Urinary bladder (tissue), 4 donors: ENCODE results near the gene FXYD7. TPM values are rescaled to one million over a fixed set of nuclear protein-coding genes. Genes with fewer than 3 reads are reported as not detected.
"Not testable (repeated sequence)": the region's sequence is repeated elsewhere in the genome, so short reads cannot be mapped to it uniquely, and the experiment has no call there.

Experiments
- DNase-seq: peaks from one replicate; pipeline ENCODE4 v3.0.0-alpha.2; 2015; ENCODE audit errors: extremely low spot score
- H3K27ac ChIP-seq: one replicate; pipeline ENCODE4 v1.5.1; 2013; ENCODE audit warnings: low read depth, mild to moderate bottlenecking, moderate library complexity
- H3K36me3 ChIP-seq: one replicate; pipeline ENCODE4 v1.6.1; 2013; ENCODE audit warnings: mild to moderate bottlenecking, moderate library complexity; ENCODE audit not compliant: insufficient read depth
- H3K4me1 ChIP-seq: one replicate; pipeline ENCODE4 v1.6.1; 2013; ENCODE audit warnings: mild to moderate bottlenecking, moderate library complexity; ENCODE audit not compliant: insufficient read depth
- H3K4me3 ChIP-seq: one replicate; pipeline ENCODE4 v1.5.1; 2013; ENCODE audit warnings: low read depth, low read length
- WGBS: extraction: QIAGEN DNeasy Blood & Tissue Kit; methylation state at CpG from one replicate; pipeline ENCODE4 v1.1.7; 2013; 5-methylcytosine and 5-hydroxymethylcytosine counted together
- polyA plus RNA-seq: library from polyadenylated mRNA; stranded (reverse); fragments of 200-250 nt; gene quantifications from one replicate; pipeline ENCODE4 v1.2.3, GENCODE V29; 2013
- small RNA-seq: library from RNA; depleted of rRNA; stranded (forward); fragments of <200 nt; gene quantifications from one replicate; pipeline ENCODE3, GENCODE V24; 2014
- total RNA-seq: library from RNA; depleted of rRNA; stranded (reverse); fragments of >200 nt; gene quantifications from one replicate; pipeline ENCODE4 v1.2.3, GENCODE V29; 2014
- donor health status: healthy with polysubstance abuse.
- donor health status: healthy.

Gene FXYD7
- total and polyA plus RNA-seq, 2 donors: 0.26 to 0.57 TPM

- Histone ChIP-seq H3K4me3 (no peak overlapping the region), H3K36me3 (no peaks in the 10 kb centered on the region), H3K4me1 (no peaks in the 10 kb centered on the region), H3K27ac (no peak overlapping the region)
- no peak for DNase-seq
- 81% methylated on average over 1 of the region's 1 CpG for WGBS
Observed at GRCh38 chr19:35184267-35184666, 41.2 kb downstream of the FXYD7 start.

GRCh38 chr19:35184884-35185283 lies 41.8 kb downstream of the FXYD7 start:
- Histone ChIP-seq H3K4me1 (no peaks in the 10 kb centered on the region), H3K4me3 (no peak overlapping the region), H3K27ac (no peak overlapping the region), H3K36me3 (no peaks in the 10 kb centered on the region)
- whole genome bisulfite sequencing: 75% methylated on average over 2 of the region's 2 CpGs
- DNase-seq: no peak

GRCh38 chr19:35194012-35194984 lies 51.2 kb downstream of the FXYD7 start:
- no peak for DNase-seq
- Histone ChIP-seq H3K4me3 (no peak overlapping the region), H3K27ac (no peak overlapping the region), H3K36me3 (no peaks in the 10 kb centered on the region), H3K4me1 (no peaks in the 10 kb centered on the region)
- WGBS: 79% methylated on average over 9 of the region's 9 CpGs

- no peak for DNase-seq
- 27% methylated on average over 2 of the region's 2 CpGs for WGBS
- H3K27ac ChIP-seq: no peak overlapping the region
- no peaks in the 10 kb centered on the region for H3K36me3 ChIP-seq
- H3K4me1 ChIP-seq: no peaks in the 10 kb centered on the region
- H3K4me3 ChIP-seq: no peak overlapping the region
Observed at GRCh38 chr19:35195830-35196229, 52.8 kb downstream of the FXYD7 start.

GRCh38 chr19:35196861-35197260 lies 53.8 kb downstream of the FXYD7 start:
- not testable (repeated sequence) for H3K4me3 ChIP-seq, DNase-seq, H3K27ac ChIP-seq, H3K36me3 ChIP-seq, H3K4me1 ChIP-seq
- 75% methylated on average over 6 of the region's 6 CpGs for WGBS

GRCh38 chr19:35199481-35199880 lies 56.4 kb downstream of the FXYD7 start:
- DNase-seq: no peak
- WGBS: 54% methylated on average over 2 of the region's 2 CpGs
- Histone ChIP-seq H3K4me1 (no peaks in the 10 kb centered on the region), H3K27ac (no peak overlapping the region), H3K36me3 (no peaks in the 10 kb centered on the region), H3K4me3 (no peak overlapping the region)

GRCh38 chr19:35202722-35203688 lies 60.0 kb downstream of the FXYD7 start:
- no peaks in the 10 kb centered on the region for H3K4me1 ChIP-seq
- no peak for DNase-seq
- H3K27ac ChIP-seq: no peak overlapping the region
- H3K36me3 ChIP-seq: no peaks in the 10 kb centered on the region
- WGBS: 68% methylated on average over 4 of the region's 4 CpGs
- H3K4me3 ChIP-seq: no peak overlapping the region

Small RNA genes within 50 kb of the gene (small RNA-seq; reads per million reads assigned to genes)
- not detected for gene AC020907.2

Other genes with a start within 250 kb of the FXYD7 start
- gene ZNF30, start 216.4 kb upstream of the FXYD7 start, total RNA-seq: 5.2 TPM
- 2.2 TPM for gene ZNF30, start 216.4 kb upstream of the FXYD7 start, polyA plus RNA-seq
- 12.5 TPM for gene ZNF792, start 179.0 kb upstream of the FXYD7 start, total RNA-seq
- 3.9 TPM for gene ZNF792, start 179.0 kb upstream of the FXYD7 start, polyA plus RNA-seq
- 34.2 TPM for gene GRAMD1A, start 142.9 kb upstream of the FXYD7 start, total RNA-seq
- gene GRAMD1A, start 142.9 kb upstream of the FXYD7 start, polyA plus RNA-seq: 74.0 TPM
- gene SCN1B, start 112.8 kb upstream of the FXYD7 start, total RNA-seq: 1.6 TPM
- 15.1 TPM for gene SCN1B, start 112.8 kb upstream of the FXYD7 start, polyA plus RNA-seq
- gene HPN, start 101.5 kb upstream of the FXYD7 start, total RNA-seq: not detected
- gene HPN, start 101.5 kb upstream of the FXYD7 start, polyA plus RNA-seq: 0.73 TPM
- 62.3 TPM for gene FXYD3, start 27.4 kb upstream of the FXYD7 start, total RNA-seq
- gene FXYD3, start 27.4 kb upstream of the FXYD7 start, polyA plus RNA-seq: 170 TPM
- 5.9 TPM for gene LGI4, start 8.2 kb upstream of the FXYD7 start, total RNA-seq
- gene LGI4, start 8.2 kb upstream of the FXYD7 start, polyA plus RNA-seq: 48.4 TPM
- 26.9 TPM for gene FXYD1, start 4.4 kb upstream of the FXYD7 start, total RNA-seq
- 121 TPM for gene FXYD1, start 4.4 kb upstream of the FXYD7 start, polyA plus RNA-seq
- gene FXYD5, start 11.5 kb downstream of the FXYD7 start, total RNA-seq: 6.6 TPM
- gene FXYD5, start 11.5 kb downstream of the FXYD7 start, polyA plus RNA-seq: 105 TPM
- not detected for gene FAM187B, start 85.5 kb downstream of the FXYD7 start, total RNA-seq
- gene FAM187B, start 85.5 kb downstream of the FXYD7 start, polyA plus RNA-seq: not detected
- 4.2 TPM for gene LSR, start 105.7 kb downstream of the FXYD7 start, total RNA-seq
- gene LSR, start 105.7 kb downstream of the FXYD7 start, polyA plus RNA-seq: 27.9 TPM
- 27.4 TPM for gene USF2, start 125.7 kb downstream of the FXYD7 start, total RNA-seq
- gene USF2, start 125.7 kb downstream of the FXYD7 start, polyA plus RNA-seq: 142 TPM
- not detected for gene HAMP, start 139.3 kb downstream of the FXYD7 start, total RNA-seq
- 0.19 TPM for gene HAMP, start 139.3 kb downstream of the FXYD7 start, polyA plus RNA-seq
- gene MAG, start 148.9 kb downstream of the FXYD7 start, total RNA-seq: 6.1 TPM
- 0.20 TPM for gene MAG, start 148.9 kb downstream of the FXYD7 start, polyA plus RNA-seq
- gene CD22, start 185.9 kb downstream of the FXYD7 start, total RNA-seq: 8.8 TPM
- 1.6 TPM for gene CD22, start 185.9 kb downstream of the FXYD7 start, polyA plus RNA-seq
- not detected for gene FFAR1, start 204.6 kb downstream of the FXYD7 start, total RNA-seq
- gene FFAR1, start 204.6 kb downstream of the FXYD7 start, polyA plus RNA-seq: not detected
- 0.16 TPM for gene FFAR3, start 215.2 kb downstream of the FXYD7 start, total RNA-seq
- gene FFAR3, start 215.2 kb downstream of the FXYD7 start, polyA plus RNA-seq: 0.68 TPM
- not detected for gene GPR42, start 227.8 kb downstream of the FXYD7 start, total RNA-seq
- 0.14 TPM for gene GPR42, start 227.8 kb downstream of the FXYD7 start, polyA plus RNA-seq